Kidney epithelial cell (primary cell): Measurements from ENCODE around the gene SYS1. TPM values are rescaled to one million over a fixed set of nuclear protein-coding genes. Genes with fewer than 3 reads are reported as not detected.

Source experiments
- DNase-seq: peaks from one replicate; pipeline ENCODE4 v3.0.0-alpha.2; 2010; ENCODE audit warnings: low read depth
- H3K27me3 ChIP-seq: 2 replicates; pipeline ENCODE4 v1.6.0; 2011; ENCODE audit warnings: low read length; ENCODE audit not compliant: control insufficient read depth, insufficient read depth
- H3K36me3 ChIP-seq: 2 replicates; pipeline ENCODE4 v1.5.1; 2011; ENCODE audit warnings: low read length; ENCODE audit not compliant: control insufficient read depth, insufficient read depth
- H3K4me3 ChIP-seq: 2 replicates; pipeline ENCODE4 v1.5.1; 2011; ENCODE audit warnings: low read depth, mild to moderate bottlenecking, control low read depth, low read length
- total RNA-seq: library from RNA; depleted of rRNA; stranded (reverse); fragments of >200 nt; gene quantifications from 2 replicates; pipeline ENCODE4 v1.2.3, GENCODE V29; 2015
- TF ChIP-seq, protein P1 (sequence below): IDR thresholded peaks from 2 replicates; pipeline ENCODE4 v1.5.1; 2011; ENCODE audit warnings: mild to moderate bottlenecking, moderate library complexity, low read length, control low read depth, inconsistent platforms; ENCODE audit not compliant: insufficient read depth, poor library complexity, severe bottlenecking

Gene SYS1
- total RNA-seq, 1 donor from 2014 or later = 54.3 TPM

- TF ChIP-seq, protein P1, sequence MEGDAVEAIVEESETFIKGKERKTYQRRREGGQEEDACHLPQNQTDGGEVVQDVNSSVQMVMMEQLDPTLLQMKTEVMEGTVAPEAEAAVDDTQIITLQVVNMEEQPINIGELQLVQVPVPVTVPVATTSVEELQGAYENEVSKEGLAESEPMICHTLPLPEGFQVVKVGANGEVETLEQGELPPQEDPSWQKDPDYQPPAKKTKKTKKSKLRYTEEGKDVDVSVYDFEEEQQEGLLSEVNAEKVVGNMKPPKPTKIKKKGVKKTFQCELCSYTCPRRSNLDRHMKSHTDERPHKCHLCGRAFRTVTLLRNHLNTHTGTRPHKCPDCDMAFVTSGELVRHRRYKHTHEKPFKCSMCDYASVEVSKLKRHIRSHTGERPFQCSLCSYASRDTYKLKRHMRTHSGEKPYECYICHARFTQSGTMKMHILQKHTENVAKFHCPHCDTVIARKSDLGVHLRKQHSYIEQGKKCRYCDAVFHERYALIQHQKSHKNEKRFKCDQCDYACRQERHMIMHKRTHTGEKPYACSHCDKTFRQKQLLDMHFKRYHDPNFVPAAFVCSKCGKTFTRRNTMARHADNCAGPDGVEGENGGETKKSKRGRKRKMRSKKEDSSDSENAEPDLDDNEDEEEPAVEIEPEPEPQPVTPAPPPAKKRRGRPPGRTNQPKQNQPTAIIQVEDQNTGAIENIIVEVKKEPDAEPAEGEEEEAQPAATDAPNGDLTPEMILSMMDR = no peak
- Histone ChIP-seq H3K36me3 (no peaks in the 10 kb centered on the region), H3K4me3 (no peak overlapping the region), H3K27me3 (no peaks in the 10 kb centered on the region)
- DNase-seq = no peak
Measured at GRCh38 chr20:45377269-45377668, 14.3 kb downstream of the SYS1 start.

- no peak within 1 kb of the TSS for H3K4me3 ChIP-seq
- no peak for DNase-seq
- TF ChIP-seq, protein P1 = no peak
Measured at GRCh38 chr20:45378191-45378590, 15.2 kb downstream of the SYS1 start, which contains the start of gene TP53TG5. Gene TP53TG5, minus strand, starts transcription at chr20:45378325. Its CDS starts 89 bp downstream, at chr20:45378236.

GRCh38 chr20:45387274-45387673 is 24.3 kb downstream of the SYS1 start:
- no peak for DNase-seq
- Histone ChIP-seq H3K4me3 (no peak overlapping the region), H3K36me3 (no peaks in the 10 kb centered on the region), H3K27me3 (no peaks in the 10 kb centered on the region)
- TF ChIP-seq, protein P1 = no peak

More at GRCh38 chr20:45378191-45378590, 15.2 kb downstream of the SYS1 start, which contains the start of gene TP53TG5:
- Histone ChIP-seq H3K27me3 (no peaks in the 10 kb centered on the region), H3K36me3 (no peaks in the 10 kb centered on the region)

DNA sequence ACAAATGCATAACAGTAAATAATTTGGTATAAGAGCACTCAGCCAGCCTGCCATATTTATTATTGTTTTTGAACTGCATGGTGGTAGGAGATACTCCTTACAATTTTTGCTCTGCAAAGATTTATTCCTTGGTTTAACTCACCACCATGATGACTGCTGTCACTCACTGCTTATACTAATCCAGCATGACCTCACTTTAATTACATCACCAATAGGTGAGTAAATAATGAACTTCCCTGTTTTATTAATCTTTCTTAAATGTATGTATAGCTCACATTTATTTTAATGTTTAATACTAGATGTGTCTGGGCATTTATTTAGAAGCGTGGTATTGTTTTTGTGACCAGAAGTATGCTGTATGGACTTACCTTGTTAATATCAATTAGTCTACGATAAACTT is 28.0 kb downstream of the SYS1 start:
- H3K4me3 ChIP-seq = no peak overlapping the region
- DNase-seq = no peak
- TF ChIP-seq, protein P1 = no peak
- no peaks in the 10 kb centered on the region for H3K36me3 ChIP-seq
- H3K27me3 ChIP-seq = no peaks in the 10 kb centered on the region

DNA sequence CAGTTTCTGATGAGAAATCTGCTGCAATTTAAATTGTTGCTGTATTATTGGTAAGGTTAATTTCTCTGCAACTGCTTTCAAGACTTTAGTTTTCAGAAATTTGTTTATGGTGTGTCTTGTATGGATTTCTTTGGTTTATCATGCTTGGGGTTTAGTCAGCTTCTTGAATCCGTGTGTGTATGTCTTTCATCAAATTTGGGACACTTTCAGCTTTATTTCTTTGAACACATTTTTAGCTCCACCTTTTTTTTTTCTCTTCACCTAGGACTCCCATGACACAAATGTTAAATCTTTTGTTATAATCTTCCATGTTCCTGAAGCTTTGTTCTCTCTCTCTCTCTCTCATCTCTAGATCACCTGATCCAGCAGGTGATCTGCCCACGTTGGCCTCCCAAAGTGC is 28.6 kb downstream of the SYS1 start:
- DNase-seq = no peak
- H3K27me3 ChIP-seq = no peaks in the 10 kb centered on the region
- no peaks in the 10 kb centered on the region for H3K36me3 ChIP-seq
- TF ChIP-seq, protein P1 = no peak
- no peak overlapping the region for H3K4me3 ChIP-seq

DNA sequence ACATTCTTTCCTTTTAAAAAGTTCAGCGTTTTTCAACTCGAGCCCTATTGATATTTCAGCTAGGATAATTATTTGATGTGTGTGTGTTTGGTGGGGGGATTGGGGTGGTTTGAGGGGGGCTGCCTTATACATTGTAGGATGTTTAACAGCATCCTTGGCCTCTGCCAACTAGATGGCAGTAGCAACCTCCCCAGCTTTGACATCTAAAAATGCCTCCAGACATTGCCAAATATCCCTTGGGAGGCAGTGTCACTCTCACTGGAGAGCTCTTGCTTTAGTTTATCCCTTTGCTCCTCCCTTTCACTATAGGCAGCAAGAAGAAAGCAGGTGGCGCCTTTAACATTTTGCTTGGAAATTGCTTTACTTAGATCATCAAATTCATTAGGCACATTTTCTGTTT is 29.8 kb downstream of the SYS1 start:
- Histone ChIP-seq H3K27me3 (no peaks in the 10 kb centered on the region), H3K36me3 (no peaks in the 10 kb centered on the region), H3K4me3 (no peak overlapping the region)
- TF ChIP-seq, protein P1 = peak; percentile 2
- no peak for DNase-seq
